NCI-H128 (cell line): ENCODE measurements around the gene ADGRD1.

Source experiments
- DNase-seq: peaks from one replicate; lab custom pipeline; 2025; ENCODE audit not compliant: unreplicated experiment; lab: John Stamatoyannopoulos, UW

ADGRD1 gene

DNA sequence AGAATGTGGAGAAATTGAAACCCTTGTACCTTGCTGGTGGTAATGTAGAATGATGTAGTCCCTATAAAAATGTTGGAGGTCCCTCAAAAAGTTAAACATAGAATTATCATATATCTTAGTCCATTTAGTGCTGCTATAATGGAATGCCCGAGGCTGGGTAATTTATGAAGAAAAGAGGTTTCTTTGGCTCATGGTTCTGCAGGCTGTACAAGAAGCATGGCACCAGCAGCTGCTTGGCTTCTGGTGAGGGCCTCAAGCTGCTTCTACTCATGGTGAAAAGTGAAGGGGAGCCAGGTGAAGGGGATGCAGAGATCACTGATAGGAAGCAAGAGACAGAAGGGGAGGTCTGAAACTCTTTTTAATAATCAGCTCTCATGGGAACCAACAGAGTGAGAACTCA lies 233.9 kb downstream of the ADGRD1 start:
- no peak for DNase-seq

DNA sequence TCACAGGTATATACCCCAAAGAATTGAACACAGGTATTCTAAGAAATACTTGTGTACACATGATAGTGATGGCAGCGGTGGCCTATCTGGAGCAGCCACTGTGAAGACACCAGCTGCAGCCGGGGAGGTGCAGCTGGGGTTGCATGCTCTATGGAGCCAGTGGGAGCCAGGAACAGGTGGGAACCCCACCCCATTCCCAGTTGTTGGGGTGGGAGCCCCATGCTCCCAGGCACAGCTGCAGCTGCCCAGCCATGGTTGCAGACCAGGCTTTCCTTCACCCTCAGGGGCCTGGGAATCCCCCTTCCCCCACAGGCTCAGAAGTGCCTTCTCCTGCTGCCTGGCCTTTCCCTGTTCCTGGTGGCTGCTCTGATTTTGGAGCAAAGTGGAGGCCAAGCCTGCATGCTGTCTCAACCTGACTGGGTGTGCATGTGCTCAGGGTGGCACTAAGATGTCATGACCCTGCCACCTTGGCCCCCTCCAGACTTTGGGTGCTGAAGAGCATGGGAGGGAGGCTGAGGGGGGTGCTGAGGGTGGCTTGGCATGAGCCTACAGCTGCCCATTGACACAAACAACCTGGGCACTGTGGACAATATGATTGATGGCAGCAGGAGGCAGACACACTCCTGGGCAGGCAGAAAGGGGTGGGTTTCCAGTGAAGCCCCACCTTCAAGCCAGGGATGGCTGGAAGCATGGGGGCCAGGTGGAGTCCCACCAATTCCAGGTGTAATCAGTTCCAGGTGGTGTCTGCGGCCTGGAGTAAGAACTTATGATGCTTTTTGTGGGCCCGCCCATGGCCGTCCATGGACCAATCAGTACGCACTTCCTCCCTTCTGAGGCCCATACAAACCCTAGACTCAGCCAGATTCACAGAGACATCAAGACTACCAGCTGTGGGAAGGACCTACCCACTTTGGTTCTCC lies 234.7 kb downstream of the ADGRD1 start:
- DNase-seq = no peak

DNA sequence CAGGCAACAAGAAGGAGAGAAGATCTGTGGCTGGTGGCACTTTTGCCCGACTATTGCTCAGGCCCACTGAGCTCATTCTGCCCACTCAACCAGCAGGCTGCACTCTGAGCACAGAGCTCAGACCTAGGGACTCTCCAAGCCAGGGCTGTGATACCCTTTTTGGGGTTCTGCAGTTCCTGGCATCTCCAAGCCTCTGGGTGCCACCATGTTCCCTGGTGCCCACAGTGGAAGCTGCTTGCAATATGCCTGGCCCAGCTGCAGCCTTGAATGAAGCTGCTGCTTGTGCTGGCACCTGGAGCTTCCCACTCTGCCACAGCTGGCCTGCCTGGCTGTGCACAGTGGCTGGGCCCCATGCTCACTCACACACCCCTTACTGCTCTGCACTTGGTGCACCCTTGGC lies 236.1 kb downstream of the ADGRD1 start:
- DNase-seq = no peak

DNA sequence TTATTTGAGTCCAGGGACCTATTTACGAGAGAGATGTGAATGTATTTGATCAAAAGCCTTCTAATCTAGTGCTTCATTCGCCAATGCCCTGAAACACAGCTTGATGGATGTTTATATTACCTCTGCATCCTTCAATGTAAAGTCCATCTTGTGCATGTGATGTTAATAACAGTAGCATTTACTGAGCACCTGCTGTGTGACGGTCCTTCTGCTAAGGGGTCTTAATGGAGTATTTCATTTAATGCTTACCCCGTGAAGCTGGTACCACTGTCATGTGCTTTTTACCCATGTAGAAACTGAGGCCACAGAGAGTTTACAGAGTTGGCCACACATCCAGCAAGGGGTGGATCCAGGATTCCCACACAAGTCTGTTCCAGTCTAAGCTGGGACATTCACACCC lies 237.3 kb downstream of the ADGRD1 start:
- no peak for DNase-seq
